Nephron (organoid): ENCODE data around the gene APCDD1.

Experiments used
- H3K27ac Mint-ChIP-seq, 3 experiments: 2 replicates each; pipeline ENCODE4 v1.8.0; 2020; ENCODE audit warnings: mixed read lengths in 3 of 3, mild to moderate bottlenecking in 2 of 3, moderate library complexity in 1 of 3
- H3K27me3 Mint-ChIP-seq: 2 replicates; pipeline ENCODE4 v1.8.0; 2021; ENCODE audit warnings: low read depth, mild to moderate bottlenecking, moderate library complexity, mixed read lengths
- H3K36me3 Mint-ChIP-seq: 2 replicates; pipeline ENCODE4 v1.8.0; 2020; ENCODE audit warnings: low read depth, mixed read lengths
- H3K4me1 Mint-ChIP-seq: 2 replicates; pipeline ENCODE4 v1.8.0; 2020; ENCODE audit warnings: mixed read lengths
- H3K4me3 Mint-ChIP-seq, 3 experiments: 2 replicates each; pipeline ENCODE4 v1.8.0; 2020; ENCODE audit warnings: mild to moderate bottlenecking in 3 of 3, mixed read lengths in 3 of 3, moderate library complexity in 2 of 3
- H3K9me3 Mint-ChIP-seq: 2 replicates; pipeline ENCODE4 v1.8.0; 2020; ENCODE audit warnings: mixed read lengths
- CTCF ChIP-seq, 3 experiments: fragments of 200-600 bp; sonication (generic); IDR thresholded peaks; one replicate each; pipeline ENCODE4 v1.5.0; 2021; ENCODE audit warnings: antibody characterized with exemption in 3 of 3; ENCODE audit not compliant: unreplicated experiment in 3 of 3

The APCDD1 gene

GRCh38 chr18:10458691-10459090, 4.3 kb downstream of the APCDD1 start:
- H3K9me3 Mint-ChIP-seq = no peaks in the 10 kb centered on the region
- no peak overlapping the region for H3K27ac Mint-ChIP-seq
- H3K4me1 Mint-ChIP-seq = peaks cover 29% of the 10 kb centered on the region
- no peak for TF ChIP-seq CTCF (IDR thresholded peaks at IDR 0.05; ENCODE audit: unreplicated experiment in 3 of 3)
- no peaks in the 10 kb centered on the region for H3K36me3 Mint-ChIP-seq
- H3K4me3 Mint-ChIP-seq = no peak overlapping the region
- H3K27me3 Mint-ChIP-seq = peaks cover 25% of the 10 kb centered on the region

DNA sequence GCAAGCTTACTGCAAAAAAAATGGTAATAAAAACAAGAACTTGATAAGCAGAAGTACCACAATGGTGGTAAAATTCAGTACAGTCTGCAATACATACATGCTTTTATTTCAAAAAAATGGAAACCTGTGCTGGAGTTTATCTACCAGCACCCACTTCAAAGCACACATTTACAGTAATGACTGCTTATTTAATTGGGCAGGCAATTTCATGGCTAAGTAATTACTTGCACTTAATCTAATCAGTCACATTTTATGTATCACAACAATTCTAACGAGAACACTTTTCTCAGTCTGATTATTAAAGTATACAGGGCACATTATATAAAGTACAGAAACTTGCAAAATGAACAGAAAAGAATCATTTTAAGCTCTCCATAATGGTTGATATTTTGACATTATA, 5.2 kb downstream of the APCDD1 start:
- Mint-ChIP-seq H3K4me3 (no peak overlapping the region), H3K27ac (no peak overlapping the region), H3K9me3 (no peaks in the 10 kb centered on the region), H3K4me1 (peaks cover 36% of the 10 kb centered on the region), H3K27me3 (peaks cover 26% of the 10 kb centered on the region), H3K36me3 (no peaks in the 10 kb centered on the region)
- no peak for TF ChIP-seq CTCF (IDR thresholded peaks at IDR 0.05; ENCODE audit: unreplicated experiment in 3 of 3)

- peaks cover 27% of the 10 kb centered on the region for H3K27me3 Mint-ChIP-seq
- H3K4me3 Mint-ChIP-seq = no peak overlapping the region
- H3K4me1 Mint-ChIP-seq = peaks cover 38% of the 10 kb centered on the region
- TF ChIP-seq CTCF (IDR thresholded peaks at IDR 0.05; ENCODE audit: unreplicated experiment in 3 of 3) = no peak
- H3K36me3 Mint-ChIP-seq = no peaks in the 10 kb centered on the region
- H3K9me3 Mint-ChIP-seq = no peaks in the 10 kb centered on the region
- no peak overlapping the region for H3K27ac Mint-ChIP-seq
Observed at GRCh38 chr18:10460414-10461018, 6.1 kb downstream of the APCDD1 start.

- no peak overlapping the region for H3K4me3 Mint-ChIP-seq
- H3K4me1 Mint-ChIP-seq = peaks cover 27% of the 10 kb centered on the region
- H3K27ac Mint-ChIP-seq = no peak overlapping the region
- no peak for TF ChIP-seq CTCF (IDR thresholded peaks at IDR 0.05; ENCODE audit: unreplicated experiment in 3 of 3)
- no peaks in the 10 kb centered on the region for H3K9me3 Mint-ChIP-seq
- H3K36me3 Mint-ChIP-seq = no peaks in the 10 kb centered on the region
- H3K27me3 Mint-ChIP-seq = peaks cover 15% of the 10 kb centered on the region
Observed at GRCh38 chr18:10461989-10462388, 7.6 kb downstream of the APCDD1 start.

DNA sequence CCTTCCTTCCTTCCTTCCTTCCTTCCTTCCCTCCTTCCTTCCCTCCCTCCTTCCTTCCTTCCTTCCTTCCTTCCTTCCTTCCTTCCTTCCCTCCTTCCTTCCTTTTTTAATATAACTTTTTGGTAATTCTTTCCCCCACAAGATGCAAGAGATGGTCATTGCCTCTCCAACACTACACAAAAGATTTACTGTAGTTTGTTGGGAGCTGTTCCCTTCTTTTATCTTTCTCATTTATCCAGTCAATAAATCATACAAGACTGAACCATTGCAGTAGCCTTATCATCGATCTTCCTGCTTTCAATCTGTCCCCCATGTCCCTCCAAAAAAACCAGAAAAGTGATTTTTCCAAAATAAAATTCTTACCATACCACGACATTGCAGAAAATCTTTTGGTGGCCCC, 8.2 kb downstream of the APCDD1 start:
- H3K27me3 Mint-ChIP-seq = peaks cover 13% of the 10 kb centered on the region
- no peak overlapping the region for H3K27ac Mint-ChIP-seq
- no peaks in the 10 kb centered on the region for H3K36me3 Mint-ChIP-seq
- no peak for TF ChIP-seq CTCF (IDR thresholded peaks at IDR 0.05; ENCODE audit: unreplicated experiment in 3 of 3)
- no peaks in the 10 kb centered on the region for H3K9me3 Mint-ChIP-seq
- H3K4me1 Mint-ChIP-seq = peaks cover 24% of the 10 kb centered on the region
- no peak overlapping the region for H3K4me3 Mint-ChIP-seq

DNA sequence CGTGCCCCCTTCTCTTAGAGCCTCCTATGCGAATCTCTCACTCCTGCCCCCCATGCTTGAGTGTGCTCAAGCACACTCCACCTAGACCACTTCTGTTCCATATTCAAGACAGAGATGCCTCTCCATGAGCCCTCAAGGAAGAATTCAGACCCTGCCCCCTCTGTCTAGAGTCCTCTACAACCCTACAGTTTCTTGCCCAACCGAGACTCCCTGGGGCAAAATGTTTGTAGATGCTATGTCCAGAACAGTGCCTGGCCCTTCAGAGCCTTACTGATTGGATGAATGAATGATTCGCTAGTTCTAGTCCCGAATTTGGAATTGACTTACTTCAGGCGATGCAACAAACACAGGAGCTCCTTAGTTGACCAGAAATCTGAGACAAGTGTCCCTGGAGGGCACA, 8.7 kb downstream of the APCDD1 start:
- H3K9me3 Mint-ChIP-seq = no peaks in the 10 kb centered on the region
- no peak overlapping the region for H3K4me3 Mint-ChIP-seq
- H3K4me1 Mint-ChIP-seq = peaks cover 20% of the 10 kb centered on the region
- TF ChIP-seq CTCF (IDR thresholded peaks at IDR 0.05; ENCODE audit: unreplicated experiment in 3 of 3) = no peak
- H3K27ac Mint-ChIP-seq = no peak overlapping the region
- peaks cover 13% of the 10 kb centered on the region for H3K27me3 Mint-ChIP-seq
- peaks cover 4% of the 10 kb centered on the region for H3K36me3 Mint-ChIP-seq
